ENCODE data around the gene TPD52L1. TPM values are rescaled to one million over a fixed set of nuclear protein-coding genes. Genes with fewer than 3 reads are reported as not detected.
A peak's percentile ranks its signal among the peaks of the same experiment; 100 is the strongest.

Gene TPD52L1
- total and polyA plus RNA-seq, 5 donors from 2014 or later: 0.40 to 0.76 (median 0.53) TPM; not detected in 1

- H3K27ac ChIP-seq (ENCODE audit: insufficient read depth, low read length, poor library complexity, severe bottlenecking): no peak overlapping the region
- Mint-ChIP-seq H3K27me3 (peaks cover 11% of the 10 kb centered on the region), H3K4me3 (no peak overlapping the region), H3K9me3 (peaks cover 0 to 4% (median 0%) of the 10 kb centered on the region in 7 donors), H3K27ac (no peak overlapping the region), H3K36me3 (no peaks in the 10 kb centered on the region), H3K4me1 (no peaks in the 10 kb centered on the region)
- H3K27me3 ChIP-seq (ENCODE audit: control insufficient read depth, insufficient read depth, low read length): no peaks in the 10 kb centered on the region
- no peaks in the 10 kb centered on the region for H3K36me3 ChIP-seq (ENCODE audit: control insufficient read depth, insufficient read depth, low read length)
- DNase-seq (no peak), ATAC-seq (ENCODE audit: low read depth in 2 of 2) (no peak)
- H3K4me3 ChIP-seq (ENCODE audit: low read depth, low read length): no peak overlapping the region
- no peaks in the 10 kb centered on the region for H3K4me1 ChIP-seq (ENCODE audit: control insufficient read depth, insufficient read depth, low read length, poor library complexity, severe bottlenecking)
- H3K9me3 ChIP-seq (ENCODE audit: control insufficient read depth in 2 of 2, low read length in 2 of 2): no peaks in the 10 kb centered on the region
Observed at GRCh38 chr6:125167579-125167978, 14.0 kb downstream of the TPD52L1 start.

DNA sequence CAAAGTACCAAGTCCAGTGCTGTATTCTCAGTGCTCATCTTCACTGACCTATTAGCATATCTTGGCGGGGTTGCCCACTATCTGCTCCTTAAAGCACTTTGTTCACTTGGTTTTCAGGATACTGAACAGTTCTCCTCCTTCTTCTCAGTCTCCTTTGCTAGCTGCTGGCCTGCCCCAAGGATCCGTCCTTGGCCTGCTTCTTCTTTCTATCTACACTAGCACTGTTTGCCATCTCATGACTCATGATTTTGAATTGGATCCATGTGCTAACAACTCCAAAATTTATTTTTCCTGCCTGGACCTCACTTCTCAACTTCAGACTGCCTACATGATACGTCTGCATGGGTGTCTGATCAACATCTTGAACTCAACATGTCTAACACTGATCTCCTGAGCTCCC, 15.5 kb downstream of the TPD52L1 start:
- Histone ChIP-seq H3K27ac (ENCODE audit: insufficient read depth, low read length, poor library complexity, severe bottlenecking) (no peak overlapping the region), H3K27me3 (ENCODE audit: control insufficient read depth, insufficient read depth, low read length) (no peaks in the 10 kb centered on the region), H3K4me1 (ENCODE audit: control insufficient read depth, insufficient read depth, low read length, poor library complexity, severe bottlenecking) (no peaks in the 10 kb centered on the region), H3K9me3 (ENCODE audit: control insufficient read depth in 2 of 2, low read length in 2 of 2) (no peaks in the 10 kb centered on the region), H3K4me3 (ENCODE audit: low read depth, low read length) (no peak overlapping the region), H3K36me3 (ENCODE audit: control insufficient read depth, insufficient read depth, low read length) (no peaks in the 10 kb centered on the region)
- Mint-ChIP-seq H3K4me1 (no peaks in the 10 kb centered on the region), H3K27me3 (peaks cover 7% of the 10 kb centered on the region), H3K4me3 (no peak overlapping the region), H3K9me3 (peaks cover 0 to 4% (median 0%) of the 10 kb centered on the region in 7 donors), H3K36me3 (no peaks in the 10 kb centered on the region), H3K27ac (no peak overlapping the region)
- ATAC-seq (ENCODE audit: low read depth in 2 of 2) (no peak), DNase-seq (no peak)

DNA sequence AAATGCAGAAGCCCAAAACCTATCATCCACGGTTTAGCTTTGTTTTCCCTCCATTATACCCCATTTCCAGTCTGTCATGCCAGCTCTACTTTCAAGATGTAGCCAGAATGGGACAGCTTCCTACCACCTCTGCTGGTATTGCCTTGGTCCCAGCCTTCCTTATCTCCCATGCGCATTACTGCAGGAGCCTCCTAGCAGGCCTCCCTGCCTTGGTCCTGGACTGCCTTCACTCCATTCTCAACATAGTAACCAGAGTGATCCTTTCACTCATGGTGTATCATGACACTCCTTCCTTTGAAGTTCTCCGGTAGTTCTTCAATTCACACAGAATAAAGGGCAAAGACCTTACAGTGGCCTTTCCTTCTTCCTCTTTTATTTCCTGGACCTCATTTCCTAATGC, 15.9 kb downstream of the TPD52L1 start:
- no peaks in the 10 kb centered on the region for H3K9me3 ChIP-seq (ENCODE audit: control insufficient read depth in 2 of 2, low read length in 2 of 2)
- Mint-ChIP-seq H3K36me3 (no peaks in the 10 kb centered on the region), H3K9me3 (peaks cover 0 to 4% (median 0%) of the 10 kb centered on the region in 7 donors), H3K27ac (no peak overlapping the region), H3K4me3 (no peak overlapping the region), H3K4me1 (no peaks in the 10 kb centered on the region), H3K27me3 (peaks cover 7% of the 10 kb centered on the region)
- no peaks in the 10 kb centered on the region for H3K36me3 ChIP-seq (ENCODE audit: control insufficient read depth, insufficient read depth, low read length)
- no peaks in the 10 kb centered on the region for H3K4me1 ChIP-seq (ENCODE audit: control insufficient read depth, insufficient read depth, low read length, poor library complexity, severe bottlenecking)
- no peaks in the 10 kb centered on the region for H3K27me3 ChIP-seq (ENCODE audit: control insufficient read depth, insufficient read depth, low read length)
- H3K4me3 ChIP-seq (ENCODE audit: low read depth, low read length): no peak overlapping the region
- ATAC-seq (ENCODE audit: low read depth in 2 of 2) (no peak), DNase-seq (no peak)
- H3K27ac ChIP-seq (ENCODE audit: insufficient read depth, low read length, poor library complexity, severe bottlenecking): no peak overlapping the region

DNA sequence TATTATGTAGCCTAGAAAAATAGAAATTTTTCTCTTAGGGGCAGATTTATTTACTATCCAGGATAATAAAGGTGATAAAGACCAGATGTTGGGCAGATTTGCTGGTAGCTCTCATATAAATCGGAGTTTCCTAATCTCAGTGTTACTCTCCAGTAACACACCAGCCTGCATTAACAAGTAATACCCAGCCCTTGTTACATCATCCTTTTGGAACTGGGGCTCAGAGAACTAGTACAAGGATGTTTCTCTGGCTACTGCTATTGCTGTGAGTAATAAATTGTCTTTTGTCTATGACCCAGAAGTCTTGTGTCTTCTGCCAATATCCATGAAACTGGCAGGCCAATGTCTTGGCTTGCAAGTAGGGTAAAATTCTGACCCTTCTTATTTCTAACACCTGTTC, 16.8 kb downstream of the TPD52L1 start:
- Histone ChIP-seq H3K4me1 (ENCODE audit: control insufficient read depth, insufficient read depth, low read length, poor library complexity, severe bottlenecking) (no peaks in the 10 kb centered on the region), H3K27me3 (ENCODE audit: control insufficient read depth, insufficient read depth, low read length) (no peaks in the 10 kb centered on the region), H3K9me3 (ENCODE audit: control insufficient read depth in 2 of 2, low read length in 2 of 2) (no peaks in the 10 kb centered on the region), H3K4me3 (ENCODE audit: low read depth, low read length) (no peak overlapping the region), H3K36me3 (ENCODE audit: control insufficient read depth, insufficient read depth, low read length) (no peaks in the 10 kb centered on the region), H3K27ac (ENCODE audit: insufficient read depth, low read length, poor library complexity, severe bottlenecking) (no peak overlapping the region)
- Mint-ChIP-seq H3K4me1 (no peaks in the 10 kb centered on the region), H3K27me3 (peaks cover 7% of the 10 kb centered on the region), H3K27ac (no peak overlapping the region), H3K4me3 (no peak overlapping the region), H3K9me3 (peaks cover 0 to 4% (median 0%) of the 10 kb centered on the region in 7 donors), H3K36me3 (no peaks in the 10 kb centered on the region)
- DNase-seq: no peak
- ATAC-seq (ENCODE audit: low read depth in 2 of 2): no peak

- Histone ChIP-seq H3K4me1 (ENCODE audit: control insufficient read depth, insufficient read depth, low read length, poor library complexity, severe bottlenecking) (no peaks in the 10 kb centered on the region), H3K36me3 (ENCODE audit: control insufficient read depth, insufficient read depth, low read length) (no peaks in the 10 kb centered on the region), H3K9me3 (ENCODE audit: control insufficient read depth in 2 of 2, low read length in 2 of 2) (no peaks in the 10 kb centered on the region), H3K27me3 (ENCODE audit: control insufficient read depth, insufficient read depth, low read length) (peaks cover 2% of the 10 kb centered on the region), H3K27ac (ENCODE audit: insufficient read depth, low read length, poor library complexity, severe bottlenecking) (no peak overlapping the region), H3K4me3 (ENCODE audit: low read depth, low read length) (no peak overlapping the region)
- Mint-ChIP-seq H3K27ac (peak overlapping the region in 1 of 3 donors; percentile 85), H3K4me1 (no peaks in the 10 kb centered on the region), H3K9me3 (peaks cover 0 to 2% (median 0%) of the 10 kb centered on the region in 7 donors), H3K36me3 (no peaks in the 10 kb centered on the region), H3K4me3 (no peak overlapping the region), H3K27me3 (peaks cover 4% of the 10 kb centered on the region)
- ATAC-seq (ENCODE audit: low read depth in 2 of 2) (no peak), DNase-seq (no peak)
Observed at GRCh38 chr6:125173341-125174095, 19.9 kb downstream of the TPD52L1 start.

DNA sequence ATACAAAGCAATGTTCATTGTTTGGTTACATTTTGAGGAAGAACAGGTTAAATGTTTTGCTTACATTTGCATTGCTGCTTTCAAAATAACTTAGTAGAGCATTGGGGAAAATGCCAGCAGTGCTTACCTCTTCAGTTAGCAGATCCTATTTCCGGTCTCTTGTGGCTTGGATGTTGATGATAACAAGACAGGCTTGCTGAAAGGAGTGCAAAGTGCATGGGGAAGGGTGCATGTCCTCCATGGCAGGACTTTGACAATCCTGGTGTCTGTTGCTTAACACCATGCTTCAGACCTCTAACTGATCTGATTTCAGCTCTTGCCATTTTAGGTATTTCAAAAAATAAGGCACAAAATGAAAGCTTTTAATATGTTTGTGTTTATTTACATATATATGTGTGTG, 21.1 kb downstream of the TPD52L1 start:
- Histone ChIP-seq H3K4me3 (ENCODE audit: low read depth, low read length) (no peak overlapping the region), H3K27me3 (ENCODE audit: control insufficient read depth, insufficient read depth, low read length) (peaks cover 2% of the 10 kb centered on the region), H3K27ac (ENCODE audit: insufficient read depth, low read length, poor library complexity, severe bottlenecking) (no peak overlapping the region), H3K9me3 (ENCODE audit: control insufficient read depth in 2 of 2, low read length in 2 of 2) (no peaks in the 10 kb centered on the region), H3K4me1 (ENCODE audit: control insufficient read depth, insufficient read depth, low read length, poor library complexity, severe bottlenecking) (no peaks in the 10 kb centered on the region), H3K36me3 (ENCODE audit: control insufficient read depth, insufficient read depth, low read length) (no peaks in the 10 kb centered on the region)
- Mint-ChIP-seq H3K9me3 (no peaks in the 10 kb centered on the region), H3K36me3 (no peaks in the 10 kb centered on the region), H3K4me1 (no peaks in the 10 kb centered on the region), H3K27me3 (peaks cover 4% of the 10 kb centered on the region), H3K4me3 (no peak overlapping the region), H3K27ac (no peak overlapping the region)
- DNase-seq: no peak
- no peak for ATAC-seq (ENCODE audit: low read depth in 2 of 2)

DNA sequence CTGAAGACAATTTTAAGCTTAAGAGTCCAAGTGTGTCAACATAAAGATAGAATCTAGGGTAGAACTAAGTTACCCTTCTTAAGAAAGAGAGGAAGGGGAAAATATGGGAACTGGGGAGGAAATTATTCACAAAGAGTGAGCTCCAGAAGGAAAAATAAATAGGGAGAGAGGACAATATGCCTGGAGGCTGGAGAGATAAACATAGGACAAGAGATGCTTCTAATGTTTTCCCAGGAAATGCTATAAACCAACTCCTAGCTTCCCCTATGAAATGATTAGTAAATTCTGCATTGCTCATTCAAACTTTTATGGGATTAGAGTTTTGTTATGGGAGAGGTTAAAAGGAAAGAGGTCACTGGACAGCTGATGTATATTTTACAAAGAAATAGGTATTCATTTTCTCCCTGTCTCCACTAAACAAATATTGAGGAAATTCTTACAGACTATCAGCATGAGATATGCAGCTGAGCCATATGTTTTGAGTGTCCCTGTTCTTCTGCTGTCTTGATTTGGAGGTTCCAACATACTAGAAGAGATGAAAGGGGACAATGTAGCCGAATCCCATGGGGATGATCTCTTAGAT, 22.0 kb downstream of the TPD52L1 start:
- no peak for ATAC-seq (ENCODE audit: low read depth in 2 of 2)
- H3K9me3 Mint-ChIP-seq: no peaks in the 10 kb centered on the region
- no peaks in the 10 kb centered on the region for H3K4me1 Mint-ChIP-seq
- no peak for DNase-seq
- Histone ChIP-seq H3K9me3 (ENCODE audit: control insufficient read depth in 2 of 2, low read length in 2 of 2) (no peaks in the 10 kb centered on the region), H3K27ac (ENCODE audit: insufficient read depth, low read length, poor library complexity, severe bottlenecking) (no peak overlapping the region), H3K4me3 (ENCODE audit: low read depth, low read length) (no peak overlapping the region), H3K36me3 (ENCODE audit: control insufficient read depth, insufficient read depth, low read length) (no peaks in the 10 kb centered on the region), H3K27me3 (ENCODE audit: control insufficient read depth, insufficient read depth, low read length) (peaks cover 2% of the 10 kb centered on the region), H3K4me1 (ENCODE audit: control insufficient read depth, insufficient read depth, low read length, poor library complexity, severe bottlenecking) (no peaks in the 10 kb centered on the region)
- no peak overlapping the region for H3K27ac Mint-ChIP-seq
- H3K27me3 Mint-ChIP-seq: peaks cover 4% of the 10 kb centered on the region
- no peaks in the 10 kb centered on the region for H3K36me3 Mint-ChIP-seq
- H3K4me3 Mint-ChIP-seq: no peak overlapping the region
